ENCODE results near the gene PLXNA2.

PLXNA2 gene

DNA sequence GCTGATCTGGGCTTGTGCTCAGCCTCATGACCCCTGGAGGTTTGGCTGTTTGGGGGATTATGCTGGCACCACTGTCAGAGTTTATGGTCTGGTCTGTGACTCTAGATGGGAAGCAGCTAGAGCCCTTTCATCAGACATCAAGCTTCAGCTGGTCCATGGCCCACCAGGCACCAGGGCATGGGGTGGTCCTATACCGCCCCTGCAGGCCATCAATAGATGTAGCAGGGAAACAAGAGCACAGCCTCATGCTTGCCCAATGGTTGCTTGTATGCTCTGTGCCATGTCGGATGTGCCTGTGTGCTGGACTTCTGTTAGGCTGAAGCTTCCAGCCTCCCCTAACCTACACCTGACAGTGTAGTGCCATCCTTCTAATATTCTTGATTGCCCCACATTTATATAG lies 262.2 kb downstream of the PLXNA2 start:
- Histone ChIP-seq H3K4me1 (ENCODE audit: control insufficient read depth, insufficient read depth, low read length) (no peaks in the 10 kb centered on the region), H3K27me3 (ENCODE audit: control insufficient read depth, insufficient read depth, low read length) (no peaks in the 10 kb centered on the region), H3K4me3 (ENCODE audit: low read length) (no peak overlapping the region), H3K36me3 (ENCODE audit: control insufficient read depth, insufficient read depth, low read length) (no peaks in the 10 kb centered on the region), H3K9ac (ENCODE audit: low read length) (no peak overlapping the region), H3K27ac (ENCODE audit: low read depth, low read length) (no peak overlapping the region)

DNA sequence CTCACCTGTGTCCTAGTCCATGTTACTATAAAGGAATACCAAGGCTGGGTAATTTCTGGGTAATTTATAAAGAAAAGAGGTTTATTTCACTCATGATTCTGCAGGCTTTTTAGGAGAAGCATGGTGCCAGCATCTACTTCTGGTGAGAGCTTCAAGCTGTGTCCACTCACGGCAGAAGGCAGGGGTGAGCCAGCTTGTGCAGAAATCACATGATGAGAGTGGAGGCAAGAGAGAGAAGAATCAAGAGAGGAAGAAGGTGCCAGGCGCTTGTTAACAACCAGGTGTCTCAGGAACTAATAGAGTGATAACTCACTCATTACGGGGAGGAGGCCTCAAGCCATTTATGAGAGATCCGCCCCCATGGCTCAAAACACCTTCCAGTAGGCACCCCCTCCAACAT lies 265.7 kb downstream of the PLXNA2 start:
- Histone ChIP-seq H3K27ac (ENCODE audit: low read depth, low read length) (no peak overlapping the region), H3K4me1 (ENCODE audit: control insufficient read depth, insufficient read depth, low read length) (no peaks in the 10 kb centered on the region), H3K4me3 (ENCODE audit: low read length) (no peak overlapping the region), H3K36me3 (ENCODE audit: control insufficient read depth, insufficient read depth, low read length) (no peaks in the 10 kb centered on the region), H3K27me3 (ENCODE audit: control insufficient read depth, insufficient read depth, low read length) (no peaks in the 10 kb centered on the region), H3K9ac (ENCODE audit: low read length) (no peak overlapping the region)

DNA sequence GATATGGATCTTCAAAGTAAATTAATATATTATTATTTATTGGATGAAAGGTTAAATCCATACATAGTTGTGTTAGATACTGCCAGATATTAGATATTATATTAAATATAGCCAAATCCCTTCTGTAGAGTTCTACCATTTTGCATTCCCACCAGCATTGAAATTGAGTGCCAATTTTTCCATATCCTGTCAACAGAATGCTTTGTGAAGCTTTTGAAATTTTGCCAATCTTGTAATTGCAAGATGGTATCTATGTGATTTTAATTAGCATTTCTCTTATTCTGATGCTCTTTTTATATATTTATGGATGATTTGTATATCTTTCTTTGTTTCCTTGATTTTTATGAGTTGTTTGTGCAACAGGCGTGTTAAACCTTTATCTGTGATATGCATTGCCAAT lies 266.3 kb downstream of the PLXNA2 start:
- Histone ChIP-seq H3K36me3 (ENCODE audit: control insufficient read depth, insufficient read depth, low read length) (no peaks in the 10 kb centered on the region), H3K4me1 (ENCODE audit: control insufficient read depth, insufficient read depth, low read length) (no peaks in the 10 kb centered on the region), H3K27me3 (ENCODE audit: control insufficient read depth, insufficient read depth, low read length) (no peaks in the 10 kb centered on the region), H3K27ac (ENCODE audit: low read depth, low read length) (no peak overlapping the region), H3K4me3 (ENCODE audit: low read length) (no peak overlapping the region), H3K9ac (ENCODE audit: low read length) (no peak overlapping the region)

DNA sequence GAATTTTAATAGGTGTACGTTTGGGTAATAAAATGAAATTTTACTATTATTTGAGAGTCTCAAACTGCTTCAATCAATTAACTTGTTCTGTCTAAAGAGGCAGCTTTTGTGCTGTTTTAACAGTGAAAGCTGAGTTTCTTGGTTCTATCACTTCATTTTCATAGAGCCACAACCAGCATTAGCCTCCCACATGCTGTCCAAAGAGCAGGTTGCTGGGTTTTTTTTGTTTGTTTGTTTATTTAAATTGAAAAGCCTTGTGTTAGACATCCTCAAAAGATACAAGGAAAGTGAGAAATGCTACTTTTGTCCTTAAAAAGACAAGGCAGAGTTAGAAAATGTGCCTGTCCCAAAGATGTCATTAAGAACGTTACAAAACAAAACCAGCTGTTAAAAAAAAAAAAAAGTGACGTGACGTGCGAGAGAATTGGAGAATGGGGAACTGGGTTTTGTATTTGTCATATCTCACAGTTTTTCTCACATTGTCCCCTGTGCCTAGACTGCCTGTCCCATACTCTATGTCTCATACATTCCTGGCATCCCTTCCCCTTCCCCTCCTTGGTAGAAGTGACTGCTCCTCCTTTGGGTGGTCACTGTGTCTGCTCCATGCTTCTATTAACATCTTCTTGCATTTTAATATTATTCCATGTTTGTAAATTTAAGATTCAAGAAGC lies 270.2 kb downstream of the PLXNA2 start:
- Histone ChIP-seq H3K4me3 (ENCODE audit: low read length) (no peak overlapping the region), H3K27ac (ENCODE audit: low read depth, low read length) (no peak overlapping the region)

GRCh38 chr1:207972337-207972736 lies 271.8 kb downstream of the PLXNA2 start:
- no peak overlapping the region for H3K27ac ChIP-seq (ENCODE audit: low read depth, low read length)
- H3K27me3 ChIP-seq (ENCODE audit: control insufficient read depth, insufficient read depth, low read length): no peaks in the 10 kb centered on the region
- H3K9ac ChIP-seq (ENCODE audit: low read length): no peak overlapping the region

More for the DNA sequence above, 270.2 kb downstream of the PLXNA2 start:
- H3K36me3 ChIP-seq (ENCODE audit: control insufficient read depth, insufficient read depth, low read length): no peaks in the 10 kb centered on the region
- H3K4me1 ChIP-seq (ENCODE audit: control insufficient read depth, insufficient read depth, low read length): no peaks in the 10 kb centered on the region
- H3K9ac ChIP-seq (ENCODE audit: low read length): no peak overlapping the region
- no peaks in the 10 kb centered on the region for H3K27me3 ChIP-seq (ENCODE audit: control insufficient read depth, insufficient read depth, low read length)

More at GRCh38 chr1:207972337-207972736, 271.8 kb downstream of the PLXNA2 start:
- Histone ChIP-seq H3K4me3 (ENCODE audit: low read length) (no peak overlapping the region), H3K36me3 (ENCODE audit: control insufficient read depth, insufficient read depth, low read length) (no peaks in the 10 kb centered on the region), H3K4me1 (ENCODE audit: control insufficient read depth, insufficient read depth, low read length) (no peaks in the 10 kb centered on the region)

Data from rectal smooth muscle tissue (tissue), 1 donor.